Measurements from ENCODE around the gene TMEM81. TPM values are rescaled to one million over a fixed set of nuclear protein-coding genes. Genes with fewer than 3 reads are reported as not detected.

TMEM81 gene
- 5.4 and 6.7 TPM in 2 replicates for total RNA-seq
- long read RNA-seq: 0 reads

GRCh38 chr1:205084360-205084759, at the start of gene TMEM81:
TSS of gene TMEM81 (minus strand) at chr1:205084460. CDS start at chr1:205084320, 140 bp downstream.
- no peak within 1 kb of the TSS for H3K4me3 Mint-ChIP-seq
- TF ChIP-seq, protein P1, sequence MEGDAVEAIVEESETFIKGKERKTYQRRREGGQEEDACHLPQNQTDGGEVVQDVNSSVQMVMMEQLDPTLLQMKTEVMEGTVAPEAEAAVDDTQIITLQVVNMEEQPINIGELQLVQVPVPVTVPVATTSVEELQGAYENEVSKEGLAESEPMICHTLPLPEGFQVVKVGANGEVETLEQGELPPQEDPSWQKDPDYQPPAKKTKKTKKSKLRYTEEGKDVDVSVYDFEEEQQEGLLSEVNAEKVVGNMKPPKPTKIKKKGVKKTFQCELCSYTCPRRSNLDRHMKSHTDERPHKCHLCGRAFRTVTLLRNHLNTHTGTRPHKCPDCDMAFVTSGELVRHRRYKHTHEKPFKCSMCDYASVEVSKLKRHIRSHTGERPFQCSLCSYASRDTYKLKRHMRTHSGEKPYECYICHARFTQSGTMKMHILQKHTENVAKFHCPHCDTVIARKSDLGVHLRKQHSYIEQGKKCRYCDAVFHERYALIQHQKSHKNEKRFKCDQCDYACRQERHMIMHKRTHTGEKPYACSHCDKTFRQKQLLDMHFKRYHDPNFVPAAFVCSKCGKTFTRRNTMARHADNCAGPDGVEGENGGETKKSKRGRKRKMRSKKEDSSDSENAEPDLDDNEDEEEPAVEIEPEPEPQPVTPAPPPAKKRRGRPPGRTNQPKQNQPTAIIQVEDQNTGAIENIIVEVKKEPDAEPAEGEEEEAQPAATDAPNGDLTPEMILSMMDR (conservative IDR thresholded peaks at IDR 0.05): no peak
- H3K36me3 Mint-ChIP-seq (ENCODE audit: low read depth): peaks cover 20% of the 10 kb centered on the region
- no peaks in the 10 kb centered on the region for H3K27me3 Mint-ChIP-seq (ENCODE audit: low read depth)
- no peak within 1 kb of the TSS for H3K27ac Mint-ChIP-seq (ENCODE audit: unreplicated experiment)
- H3K4me1 Mint-ChIP-seq: no peaks in the 10 kb centered on the region
- DNase-seq (ENCODE audit: low read depth, low spot score): no peak
- no peaks in the 10 kb centered on the region for H3K9me3 Mint-ChIP-seq

GRCh38 chr1:205133287-205133686, 49.0 kb upstream of the TMEM81 start:
- Mint-ChIP-seq H3K27me3 (ENCODE audit: low read depth) (no peaks in the 10 kb centered on the region), H3K4me1 (no peaks in the 10 kb centered on the region), H3K27ac (ENCODE audit: unreplicated experiment) (no peak overlapping the region)

GRCh38 chr1:205129447-205130029, 45.3 kb upstream of the TMEM81 start:
- no peak overlapping the region for H3K4me3 Mint-ChIP-seq
- H3K4me1 Mint-ChIP-seq: no peaks in the 10 kb centered on the region
- no peaks in the 10 kb centered on the region for H3K36me3 Mint-ChIP-seq (ENCODE audit: low read depth)
- H3K27me3 Mint-ChIP-seq (ENCODE audit: low read depth): no peaks in the 10 kb centered on the region
- H3K27ac Mint-ChIP-seq (ENCODE audit: unreplicated experiment): no peak overlapping the region
- TF ChIP-seq, protein P1 (conservative IDR thresholded peaks at IDR 0.05): no peak
- no peaks in the 10 kb centered on the region for H3K9me3 Mint-ChIP-seq
- DNase-seq (ENCODE audit: low read depth, low spot score): no peak

More at GRCh38 chr1:205133287-205133686, 49.0 kb upstream of the TMEM81 start:
- TF ChIP-seq, protein P1 (conservative IDR thresholded peaks at IDR 0.05): no peak
- H3K36me3 Mint-ChIP-seq (ENCODE audit: low read depth): no peaks in the 10 kb centered on the region
- no peak for DNase-seq (ENCODE audit: low read depth, low spot score)
- no peak overlapping the region for H3K4me3 Mint-ChIP-seq
- H3K9me3 Mint-ChIP-seq: no peaks in the 10 kb centered on the region

- Mint-ChIP-seq H3K4me1 (no peaks in the 10 kb centered on the region), H3K27ac (ENCODE audit: unreplicated experiment) (no peak overlapping the region)
- TF ChIP-seq, protein P1 (conservative IDR thresholded peaks at IDR 0.05): no peak
These were observed 43.8 kb upstream of the TMEM81 start for GRCh38 chr1:205128050-205128449.

GRCh38 chr1:205127646-205128045, 43.4 kb upstream of the TMEM81 start:
- H3K27me3 Mint-ChIP-seq (ENCODE audit: low read depth): no peaks in the 10 kb centered on the region
- no peak overlapping the region for H3K4me3 Mint-ChIP-seq
- peaks cover 3% of the 10 kb centered on the region for H3K4me1 Mint-ChIP-seq
- TF ChIP-seq, protein P1 (conservative IDR thresholded peaks at IDR 0.05): no peak
- no peaks in the 10 kb centered on the region for H3K9me3 Mint-ChIP-seq
- no peak for DNase-seq (ENCODE audit: low read depth, low spot score)
- no peak overlapping the region for H3K27ac Mint-ChIP-seq (ENCODE audit: unreplicated experiment)
- no peaks in the 10 kb centered on the region for H3K36me3 Mint-ChIP-seq (ENCODE audit: low read depth)

More at GRCh38 chr1:205128050-205128449, 43.8 kb upstream of the TMEM81 start:
- Mint-ChIP-seq H3K4me3 (no peak overlapping the region), H3K36me3 (ENCODE audit: low read depth) (no peaks in the 10 kb centered on the region), H3K27me3 (ENCODE audit: low read depth) (no peaks in the 10 kb centered on the region), H3K9me3 (no peaks in the 10 kb centered on the region)
- no peak for DNase-seq (ENCODE audit: low read depth, low spot score)

All from neural crest cell (in vitro differentiated cells).